HEK293 (cell line): ENCODE data around the gene ANKRD40CL.

Experiments used
- CTCF ChIA-PET: fragments of 350-600 bp; formaldehyde crosslinking; extraction: SDS; loops from one replicate; lab custom pipeline; 2021; ENCODE audit warnings: antibody characterized with exemption; lab: Yijun Ruan, JAX
- POLR2A ChIA-PET: fragments of 300-600 bp; formaldehyde crosslinking; extraction: SDS; loops from one replicate; lab custom pipeline; 2020; ENCODE audit warnings: antibody characterized with exemption, inconsistent platforms; lab: Yijun Ruan, JAX
- H3K27ac ChIP-seq: fragments of 200-500 bp; sonication (Bioruptor generic); 2 replicates; pipeline ENCODE4 v1.5.1; 2014; ENCODE audit warnings: low read depth, low read length, control low read depth, inconsistent platforms; ENCODE audit errors: extremely low read depth
- H3K36me3 ChIP-seq, 2 experiments: fragments of 200-500 bp in 1 of 2; sonication (Bioruptor generic) in 1 of 2; 1 replicate in 1 of 2; 2 replicates in 1 of 2; pipeline ENCODE4 v1.5.1; 2014 to 2017; ENCODE audit warnings: inconsistent platforms in 2 of 2, low read length in 2 of 2; ENCODE audit not compliant: control insufficient read depth in 2 of 2, insufficient read depth in 1 of 2
- H3K4me1 ChIP-seq: fragments of 200-500 bp; sonication (Bioruptor generic); 2 replicates; pipeline ENCODE4 v1.5.1; 2014; ENCODE audit warnings: mild to moderate bottlenecking, low read length, inconsistent platforms; ENCODE audit not compliant: control insufficient read depth, insufficient read depth
- H3K4me3 ChIP-seq: 2 replicates; pipeline ENCODE4 v1.5.1; 2011; ENCODE audit warnings: low read depth, mild to moderate bottlenecking, control low read depth, low read length, moderate library complexity
- H3K9me3 ChIP-seq: fragments of 200-500 bp; sonication (Bioruptor generic); 2 replicates; pipeline ENCODE4 v1.5.1; 2014; ENCODE audit warnings: low read depth, low read length, inconsistent platforms; ENCODE audit not compliant: control insufficient read depth, insufficient read depth
- GLIS1 ChIP-seq: fragments of 450-650 bp; formaldehyde crosslinking; IDR thresholded peaks from 2 replicates; pipeline ENCODE4 v1.5.1; 2016; ENCODE audit warnings: missing biosample characterization, missing genetic modification characterization
- HIC1 ChIP-seq: fragments of 450-650 bp; formaldehyde crosslinking; IDR thresholded peaks from 2 replicates; pipeline ENCODE4 v1.5.1; 2016; ENCODE audit warnings: missing biosample characterization, missing genetic modification characterization
- KLF10 ChIP-seq: fragments of 450-650 bp; IDR thresholded peaks from 2 replicates; pipeline ENCODE4 v1.5.1; 2018; ENCODE audit warnings: missing biosample characterization, mild to moderate bottlenecking, missing genetic modification characterization
- TRIM28 ChIP-seq: IDR thresholded peaks from 2 replicates; pipeline ENCODE4 v1.6.1; 2011; ENCODE audit warnings: low read length, control low read depth, borderline replicate concordance
- ZFP3 ChIP-seq: fragments of 450-650 bp; formaldehyde crosslinking; IDR thresholded peaks from 2 replicates; pipeline ENCODE4 v1.5.1; 2016; ENCODE audit warnings: low read depth, missing biosample characterization, missing genetic modification characterization
- ZIC2 ChIP-seq: fragments of 450-650 bp; formaldehyde crosslinking; IDR thresholded peaks from 2 replicates; pipeline ENCODE4 v1.5.1; 2016; ENCODE audit warnings: missing biosample characterization, missing genetic modification characterization
- ZNF174 ChIP-seq: fragments of 450-650 bp; formaldehyde crosslinking; IDR thresholded peaks from 2 replicates; pipeline ENCODE4 v1.5.0; 2017; ENCODE audit warnings: missing biosample characterization, mild to moderate bottlenecking, missing genetic modification characterization
- ZNF37A ChIP-seq: fragments of 450-650 bp; IDR thresholded peaks from 2 replicates; pipeline ENCODE4 v1.5.1; 2018; ENCODE audit warnings: missing biosample characterization, missing genetic modification characterization
- ZNF416 ChIP-seq: fragments of 450-650 bp; formaldehyde crosslinking; IDR thresholded peaks from 2 replicates; pipeline ENCODE4 v1.5.1; 2016; ENCODE audit warnings: missing biosample characterization, missing genetic modification characterization
- ZNF521 ChIP-seq: fragments of 450-650 bp; formaldehyde crosslinking; IDR thresholded peaks from 2 replicates; pipeline ENCODE4 v1.5.1; 2017; ENCODE audit warnings: missing biosample characterization, mild to moderate bottlenecking, missing genetic modification characterization
- ZNF529 ChIP-seq: fragments of 450-650 bp; formaldehyde crosslinking; IDR thresholded peaks from 2 replicates; pipeline ENCODE4 v1.5.1; 2017; ENCODE audit warnings: missing genetic modification characterization, missing biosample characterization; ENCODE audit not compliant: insufficient replicate concordance
- ZNF560 ChIP-seq: fragments of 450-650 bp; formaldehyde crosslinking; IDR thresholded peaks from 2 replicates; pipeline ENCODE4 v1.5.1; 2017; ENCODE audit warnings: missing biosample characterization, missing genetic modification characterization, borderline replicate concordance
- ZNF561 ChIP-seq: fragments of 450-650 bp; IDR thresholded peaks from 2 replicates; pipeline ENCODE4 v1.5.1; 2018; ENCODE audit warnings: missing biosample characterization, missing genetic modification characterization, borderline replicate concordance
- ZNF571 ChIP-seq: fragments of 450-650 bp; formaldehyde crosslinking; IDR thresholded peaks from 2 replicates; pipeline ENCODE4 v1.5.0; 2017; ENCODE audit warnings: missing biosample characterization, missing genetic modification characterization
- ZNF580 ChIP-seq: fragments of 450-650 bp; formaldehyde crosslinking; IDR thresholded peaks from 2 replicates; pipeline ENCODE4 v1.5.1; 2016; ENCODE audit warnings: missing biosample characterization, missing genetic modification characterization
- ZNF585B ChIP-seq: fragments of 450-650 bp; formaldehyde crosslinking; IDR thresholded peaks from 2 replicates; pipeline ENCODE4 v1.5.1; 2016; ENCODE audit warnings: missing biosample characterization, missing genetic modification characterization
- ZNF623 ChIP-seq: fragments of 450-650 bp; formaldehyde crosslinking; IDR thresholded peaks from 2 replicates; pipeline ENCODE4 v1.5.1; 2016; ENCODE audit warnings: missing biosample characterization, missing genetic modification characterization
- ZNF658 ChIP-seq: fragments of 450-650 bp; formaldehyde crosslinking; IDR thresholded peaks from 2 replicates; pipeline ENCODE4; 2016; ENCODE audit warnings: missing biosample characterization, missing genetic modification characterization
- ZNF777 ChIP-seq: fragments of 450-650 bp; formaldehyde crosslinking; IDR thresholded peaks from 2 replicates; pipeline ENCODE4 v1.5.1; 2017; ENCODE audit warnings: missing biosample characterization, missing genetic modification characterization, borderline replicate concordance
- ZSCAN30 ChIP-seq: fragments of 450-650 bp; IDR thresholded peaks from 2 replicates; pipeline ENCODE4 v1.5.1; 2018; ENCODE audit warnings: missing biosample characterization, mild to moderate bottlenecking, missing genetic modification characterization, moderate library complexity
- ZSCAN5A ChIP-seq: fragments of 450-650 bp; formaldehyde crosslinking; IDR thresholded peaks from 2 replicates; pipeline ENCODE4 v1.5.1; 2016; ENCODE audit warnings: missing biosample characterization, missing genetic modification characterization
- TF ChIP-seq, protein P1 (sequence below): fragments of 450-650 bp; formaldehyde crosslinking; IDR thresholded peaks from 2 replicates; pipeline ENCODE4 v1.5.1; 2016; ENCODE audit warnings: missing biosample characterization, missing genetic modification characterization, borderline replicate concordance
- TF ChIP-seq, protein P2 (sequence below): fragments of 450-650 bp; formaldehyde crosslinking; IDR thresholded peaks from 2 replicates; pipeline ENCODE4 v1.5.1; 2016; ENCODE audit warnings: missing biosample characterization, missing genetic modification characterization
- TF ChIP-seq, protein P3 (sequence below): sonication (generic); formaldehyde crosslinking; IDR thresholded peaks from 2 replicates; pipeline ENCODE4 v1.8.1; 2022; ENCODE audit warnings: mild to moderate bottlenecking, moderate library complexity, missing genetic modification reagents

The ANKRD40CL gene

DNA sequence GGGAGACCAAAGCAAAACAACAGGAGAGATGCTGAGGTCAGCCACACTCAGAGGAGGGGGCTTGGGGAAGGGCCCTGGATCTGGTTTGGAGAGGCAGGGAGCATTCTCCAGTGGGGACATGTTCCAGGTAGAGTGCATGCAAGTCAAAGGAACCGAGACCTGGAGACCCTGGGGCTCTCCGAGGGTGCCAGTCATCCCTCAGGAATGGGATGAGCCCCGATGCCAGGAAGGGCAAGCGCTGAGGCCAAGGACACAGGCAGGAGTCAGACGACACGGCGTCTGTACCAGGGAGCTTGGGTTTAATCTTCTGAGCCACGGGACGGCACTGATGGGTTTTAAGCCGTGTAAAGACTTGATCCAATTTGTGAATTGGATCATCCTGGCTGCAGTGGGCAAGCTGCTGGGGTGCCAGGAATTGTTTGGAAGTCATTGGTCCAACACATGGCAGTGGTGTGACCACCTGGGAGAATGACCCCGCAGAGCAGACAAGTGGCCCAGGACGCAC, 32.9 kb upstream of the ANKRD40CL start:
- CTCF ChIA-PET: interaction anchor here (0.8 to 5.0 kb wide), 3 partner anchors 17 to 62 kb away, joined by 3 to 41 read pairs (median 5); no protein-coding TSS in a partner anchor

DNA sequence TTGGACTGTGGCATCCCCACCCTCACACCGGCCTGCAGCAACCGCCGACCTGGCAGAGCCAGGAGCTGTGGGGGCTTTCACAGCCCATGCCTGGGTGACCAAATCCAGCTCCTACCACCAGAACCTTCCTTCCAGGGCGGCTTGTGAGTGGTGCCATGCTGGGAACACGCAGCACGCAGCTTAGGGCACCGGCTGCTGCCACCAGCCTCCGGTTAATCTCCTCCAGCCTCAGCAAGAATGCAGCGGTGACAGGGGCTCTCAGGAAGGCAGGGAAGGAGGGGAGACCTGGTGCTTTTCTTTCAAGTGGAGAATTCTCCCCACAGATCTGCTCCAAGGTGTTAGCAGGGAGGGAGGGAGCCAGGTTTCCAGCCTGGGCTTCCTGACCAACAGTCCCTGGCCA, 32.3 kb upstream of the ANKRD40CL start:
- ChIA-PET CTCF (interaction anchor here (0.6 to 5.0 kb wide), 6 partner anchors 9 to 84 kb away, joined by 3 to 41 read pairs (median 4); partner anchors contain the start of gene WFIKKN2), POLR2A (no interaction called here)
- Histone ChIP-seq H3K27ac (no peak overlapping the region), H3K4me1 (no peaks in the 10 kb centered on the region), H3K9me3 (no peaks in the 10 kb centered on the region), H3K4me3 (no peak overlapping the region), H3K36me3 (no peaks in the 10 kb centered on the region)
- TF ChIP-seq ZIC2 (tag by site-specific recombination) (no peak), ZNF560 (tag by site-specific recombination) (no peak), ZNF37A (no peak), ZNF174 (tag by site-specific recombination) (no peak), ZNF623 (no peak), ZFP3 (no peak), ZNF580 (no peak), ZSCAN5A (tag by site-specific recombination) (no peak), TRIM28 (no peak), ZSCAN30 (tag by site-specific recombination) (no peak), KLF10 (no peak)
- TF ChIP-seq, protein P1, sequence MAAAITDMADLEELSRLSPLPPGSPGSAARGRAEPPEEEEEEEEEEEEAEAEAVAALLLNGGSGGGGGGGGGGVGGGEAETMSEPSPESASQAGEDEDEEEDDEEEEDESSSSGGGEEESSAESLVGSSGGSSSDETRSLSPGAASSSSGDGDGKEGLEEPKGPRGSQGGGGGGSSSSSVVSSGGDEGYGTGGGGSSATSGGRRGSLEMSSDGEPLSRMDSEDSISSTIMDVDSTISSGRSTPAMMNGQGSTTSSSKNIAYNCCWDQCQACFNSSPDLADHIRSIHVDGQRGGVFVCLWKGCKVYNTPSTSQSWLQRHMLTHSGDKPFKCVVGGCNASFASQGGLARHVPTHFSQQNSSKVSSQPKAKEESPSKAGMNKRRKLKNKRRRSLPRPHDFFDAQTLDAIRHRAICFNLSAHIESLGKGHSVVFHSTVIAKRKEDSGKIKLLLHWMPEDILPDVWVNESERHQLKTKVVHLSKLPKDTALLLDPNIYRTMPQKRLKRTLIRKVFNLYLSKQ: no peak
- TF ChIP-seq, protein P2, sequence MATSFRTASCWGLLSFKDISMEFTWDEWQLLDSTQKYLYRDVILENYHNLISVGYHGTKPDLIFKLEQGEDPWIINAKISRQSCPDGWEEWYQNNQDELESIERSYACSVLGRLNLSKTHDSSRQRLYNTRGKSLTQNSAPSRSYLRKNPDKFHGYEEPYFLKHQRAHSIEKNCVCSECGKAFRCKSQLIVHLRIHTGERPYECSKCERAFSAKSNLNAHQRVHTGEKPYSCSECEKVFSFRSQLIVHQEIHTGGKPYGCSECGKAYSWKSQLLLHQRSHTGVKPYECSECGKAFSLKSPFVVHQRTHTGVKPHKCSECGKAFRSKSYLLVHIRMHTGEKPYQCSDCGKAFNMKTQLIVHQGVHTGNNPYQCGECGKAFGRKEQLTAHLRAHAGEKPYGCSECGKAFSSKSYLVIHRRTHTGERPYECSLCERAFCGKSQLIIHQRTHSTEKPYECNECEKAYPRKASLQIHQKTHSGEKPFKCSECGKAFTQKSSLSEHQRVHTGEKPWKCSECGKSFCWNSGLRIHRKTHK: no peak

More for the DNA sequence above, 32.9 kb upstream of the ANKRD40CL start:
- no peaks in the 10 kb centered on the region for H3K36me3 ChIP-seq
- no peaks in the 10 kb centered on the region for H3K9me3 ChIP-seq
- H3K4me3 ChIP-seq: no peak overlapping the region
- POLR2A ChIA-PET: interaction anchor here (0.6 kb wide), 1 partner anchor 263 kb away, joined by 5 read pairs; no protein-coding TSS in a partner anchor
- no peak for TF ChIP-seq ZNF571 (tag by site-specific recombination)
- TF ChIP-seq ZNF658 (tag by site-specific recombination): no peak
- no peak for TF ChIP-seq ZSCAN30 (tag by site-specific recombination)
- TF ChIP-seq, protein P3, sequence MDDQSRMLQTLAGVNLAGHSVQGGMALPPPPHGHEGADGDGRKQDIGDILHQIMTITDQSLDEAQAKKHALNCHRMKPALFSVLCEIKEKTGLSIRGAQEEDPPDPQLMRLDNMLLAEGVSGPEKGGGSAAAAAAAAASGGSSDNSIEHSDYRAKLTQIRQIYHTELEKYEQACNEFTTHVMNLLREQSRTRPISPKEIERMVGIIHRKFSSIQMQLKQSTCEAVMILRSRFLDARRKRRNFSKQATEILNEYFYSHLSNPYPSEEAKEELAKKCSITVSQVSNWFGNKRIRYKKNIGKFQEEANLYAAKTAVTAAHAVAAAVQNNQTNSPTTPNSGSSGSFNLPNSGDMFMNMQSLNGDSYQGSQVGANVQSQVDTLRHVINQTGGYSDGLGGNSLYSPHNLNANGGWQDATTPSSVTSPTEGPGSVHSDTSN (CRISPR knock-in tag): no peak
- TF ChIP-seq ZNF585B (tag by site-specific recombination): no peak
- no peak for TF ChIP-seq ZNF561
- TF ChIP-seq GLIS1: no peak
- TF ChIP-seq ZNF416 (tag by site-specific recombination): no peak
- TF ChIP-seq ZNF521: no peak
- no peak for TF ChIP-seq ZNF777 (tag by site-specific recombination)
- TF ChIP-seq ZNF529 (tag by site-specific recombination): no peak
- TF ChIP-seq ZFP3: no peak
- no peak for TF ChIP-seq HIC1 (tag by site-specific recombination)
- H3K4me1 ChIP-seq: no peaks in the 10 kb centered on the region
- H3K27ac ChIP-seq: no peak overlapping the region
